Measurements from ENCODE around the gene WAPL. TPM values are rescaled to one million over a fixed set of nuclear protein-coding genes. Genes with fewer than 3 reads are reported as not detected.

WAPL gene
- total and polyA plus RNA-seq, 2 donors (not counting 1 experiment from before 2014, with no cell fraction given), result 8.3 to 42.8 TPM

DNA sequence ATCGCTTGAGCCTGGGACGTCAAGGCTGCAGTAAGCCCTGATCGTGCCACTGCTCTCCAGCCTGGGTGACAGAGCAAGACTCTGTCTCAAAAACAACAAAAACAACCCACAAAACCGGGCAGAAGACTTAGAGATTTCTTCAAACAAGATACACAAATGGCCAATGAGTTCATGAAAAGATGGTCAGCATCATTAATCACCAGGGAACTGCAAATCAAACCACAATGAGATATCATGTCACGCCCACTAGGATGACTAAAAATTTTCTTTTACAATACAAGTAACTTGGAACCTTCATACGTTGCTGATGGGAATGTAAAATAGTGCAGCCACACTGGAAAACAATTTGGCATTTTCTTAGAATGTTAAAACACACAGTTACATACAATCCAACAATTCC lies 77.7 kb downstream of the WAPL start:
- Histone ChIP-seq H3K9me3 (ENCODE audit: control extremely low read depth in 1 of 3, control insufficient read depth in 2 of 3, insufficient read depth in 1 of 3, low read length in 2 of 3) (no peaks in the 10 kb centered on the region), H3K79me2 (ENCODE audit: control insufficient read depth, insufficient read depth, low read length) (peaks cover 3% of the 10 kb centered on the region), H3K9ac (ENCODE audit: low read length) (no peak overlapping the region), H3K27me3 (replicated peaks in 1 of 4; ENCODE audit: control extremely low read depth in 1 of 4, control insufficient read depth in 3 of 4, insufficient read depth in 4 of 4, low read length in 3 of 4) (no peaks in the 10 kb centered on the region), H4K20me1 (ENCODE audit: control insufficient read depth, insufficient read depth, low read length, poor library complexity, severe bottlenecking) (peaks cover 15% of the 10 kb centered on the region), H3K27ac (ENCODE audit: low read length in 2 of 2) (no peak overlapping the region), H3K4me2 (replicated peaks; ENCODE audit: low read depth, low read length, poor library complexity, severe bottlenecking) (no peak overlapping the region), H3K36me3 (replicated peaks in 1 of 2; ENCODE audit: control extremely low read depth in 1 of 2, control insufficient read depth in 1 of 2, extremely low read depth in 1 of 2, insufficient read depth in 2 of 2, low read length in 1 of 2) (peaks cover 7 to 65% of the 10 kb centered on the region in 2 experiments), H3K4me3 (ENCODE audit: control extremely low read depth in 1 of 5, extremely low read depth in 1 of 5, insufficient read depth in 1 of 5, low read depth in 2 of 5, low read length in 4 of 5) (no peak overlapping the region), H2AFZ (ENCODE audit: insufficient read depth, low read depth, low read length, poor library complexity, severe bottlenecking) (no peak overlapping the region), H3K4me1 (ENCODE audit: control insufficient read depth in 2 of 2, insufficient read depth in 2 of 2, low read length in 2 of 2) (peaks cover 7 to 8% of the 10 kb centered on the region in 2 donors)
- ChIA-PET POLR2A (no interaction called here), CTCF (interaction anchor here (1.1 kb wide), 1 partner anchor 142 kb away, joined by 3 read pairs; no protein-coding TSS in a partner anchor)
- 57% methylated on average over 2 of the region's 6 CpGs for WGBS (ENCODE audit: insufficient coverage)
- intact Hi-C loops (cut with micrococcal nuclease), result no loop called here
- Mint-ChIP-seq H3K9me3 (ENCODE audit: insufficient read depth) (no peaks in the 10 kb centered on the region), H3K4me1 (peaks cover 10% of the 10 kb centered on the region), H3K27me3 (no peaks in the 10 kb centered on the region), H3K4me3 (no peak overlapping the region), H3K27ac (no peak overlapping the region)
- TF ChIP-seq, protein P1, sequence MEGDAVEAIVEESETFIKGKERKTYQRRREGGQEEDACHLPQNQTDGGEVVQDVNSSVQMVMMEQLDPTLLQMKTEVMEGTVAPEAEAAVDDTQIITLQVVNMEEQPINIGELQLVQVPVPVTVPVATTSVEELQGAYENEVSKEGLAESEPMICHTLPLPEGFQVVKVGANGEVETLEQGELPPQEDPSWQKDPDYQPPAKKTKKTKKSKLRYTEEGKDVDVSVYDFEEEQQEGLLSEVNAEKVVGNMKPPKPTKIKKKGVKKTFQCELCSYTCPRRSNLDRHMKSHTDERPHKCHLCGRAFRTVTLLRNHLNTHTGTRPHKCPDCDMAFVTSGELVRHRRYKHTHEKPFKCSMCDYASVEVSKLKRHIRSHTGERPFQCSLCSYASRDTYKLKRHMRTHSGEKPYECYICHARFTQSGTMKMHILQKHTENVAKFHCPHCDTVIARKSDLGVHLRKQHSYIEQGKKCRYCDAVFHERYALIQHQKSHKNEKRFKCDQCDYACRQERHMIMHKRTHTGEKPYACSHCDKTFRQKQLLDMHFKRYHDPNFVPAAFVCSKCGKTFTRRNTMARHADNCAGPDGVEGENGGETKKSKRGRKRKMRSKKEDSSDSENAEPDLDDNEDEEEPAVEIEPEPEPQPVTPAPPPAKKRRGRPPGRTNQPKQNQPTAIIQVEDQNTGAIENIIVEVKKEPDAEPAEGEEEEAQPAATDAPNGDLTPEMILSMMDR (IDR thresholded peaks at IDR 0.05), result no peak
- no peak for TF ChIP-seq EZH2 (IDR thresholded peaks at IDR 0.05; ENCODE audit: borderline replicate concordance, insufficient read depth, low read depth, low read length, poor library complexity, severe bottlenecking)
- ATAC-seq (ENCODE audit: low read depth) (no peak), DNase-seq (no peak)

DNA sequence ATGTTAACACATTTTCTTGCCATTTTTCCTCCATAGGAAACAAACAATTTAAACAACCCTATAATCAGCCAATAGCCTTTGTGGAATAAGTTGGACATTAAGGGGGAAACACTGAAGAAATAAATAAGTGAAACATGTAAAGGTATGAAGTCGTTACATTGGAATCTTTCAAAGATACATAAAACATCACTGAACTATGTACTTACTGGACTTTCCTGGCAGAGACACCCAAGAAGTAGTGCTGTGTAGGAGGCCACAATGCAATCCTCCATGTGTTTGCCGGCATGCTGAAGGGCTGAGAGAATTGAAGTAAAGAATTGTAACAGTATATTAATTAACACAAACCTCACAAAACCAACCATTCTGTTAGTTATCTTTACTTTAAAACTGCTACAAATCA lies 78.5 kb downstream of the WAPL start:
- no CpG with 5 or more reads among the region's 2 CpGs for whole genome bisulfite sequencing (ENCODE audit: insufficient coverage)
- H3K36me3 ChIP-seq (replicated peaks in 1 of 2; ENCODE audit: control extremely low read depth in 1 of 2, control insufficient read depth in 1 of 2, extremely low read depth in 1 of 2, insufficient read depth in 2 of 2, low read length in 1 of 2), result peaks cover 4 to 69% of the 10 kb centered on the region in 2 experiments
- H3K27ac Mint-ChIP-seq, result no peak overlapping the region

More for the DNA sequence above, 78.5 kb downstream of the WAPL start:
- H3K9me3 Mint-ChIP-seq (ENCODE audit: insufficient read depth), result no peaks in the 10 kb centered on the region
- TF ChIP-seq, protein P1 (IDR thresholded peaks at IDR 0.05), result no peak
- TF ChIP-seq EZH2 (IDR thresholded peaks at IDR 0.05; ENCODE audit: borderline replicate concordance, insufficient read depth, low read depth, low read length, poor library complexity, severe bottlenecking), result no peak
- no peak overlapping the region for H3K9ac ChIP-seq (ENCODE audit: low read length)
- no peak overlapping the region for H3K27ac ChIP-seq (ENCODE audit: low read length in 2 of 2)
- peaks cover 7% of the 10 kb centered on the region for H3K4me1 Mint-ChIP-seq
- no peaks in the 10 kb centered on the region for H3K9me3 ChIP-seq (ENCODE audit: control extremely low read depth in 1 of 3, control insufficient read depth in 2 of 3, insufficient read depth in 1 of 3, low read length in 2 of 3)
- ChIA-PET POLR2A (no interaction called here), CTCF (no interaction called here)
- H3K4me1 ChIP-seq (ENCODE audit: control insufficient read depth in 2 of 2, insufficient read depth in 2 of 2, low read length in 2 of 2), result peaks cover 7 to 8% of the 10 kb centered on the region in 2 donors
- H4K20me1 ChIP-seq (ENCODE audit: control insufficient read depth, insufficient read depth, low read length, poor library complexity, severe bottlenecking), result peaks cover 15% of the 10 kb centered on the region
- H3K27me3 ChIP-seq (replicated peaks in 1 of 4; ENCODE audit: control extremely low read depth in 1 of 4, control insufficient read depth in 3 of 4, insufficient read depth in 4 of 4, low read length in 3 of 4), result no peaks in the 10 kb centered on the region
- H3K79me2 ChIP-seq (ENCODE audit: control insufficient read depth, insufficient read depth, low read length), result peaks cover 3% of the 10 kb centered on the region
- H2AFZ ChIP-seq (ENCODE audit: insufficient read depth, low read depth, low read length, poor library complexity, severe bottlenecking), result no peak overlapping the region
- no peak for ATAC-seq (ENCODE audit: low read depth)
- H3K4me3 Mint-ChIP-seq, result no peak overlapping the region
- H3K27me3 Mint-ChIP-seq, result no peaks in the 10 kb centered on the region
- no peak for DNase-seq
- no peak overlapping the region for H3K4me2 ChIP-seq (replicated peaks; ENCODE audit: low read depth, low read length, poor library complexity, severe bottlenecking)
- intact Hi-C loops (cut with micrococcal nuclease), result no loop called here
- no peak overlapping the region for H3K4me3 ChIP-seq (ENCODE audit: control extremely low read depth in 1 of 5, extremely low read depth in 1 of 5, insufficient read depth in 1 of 5, low read depth in 2 of 5, low read length in 4 of 5)
